Caco-2 (cell line): Measurements from ENCODE around the gene CFAP58. TPM values are rescaled to one million over a fixed set of nuclear protein-coding genes. Genes with fewer than 3 reads are reported as not detected.

ENCODE experiments used
- BruUV-seq: library from RNA; stranded (reverse); fragments of 400-500 nt; replicated peaks from 2 replicates; lab custom pipeline; 2021; lab: Mats Ljungman, UMichigan
- CTCF ChIA-PET: fragments of 300-600 bp; sonication (Branson Sonifier 250); formaldehyde crosslinking; loops from one replicate; lab custom pipeline; 2022; ENCODE audit warnings: antibody characterized with exemption; lab: Charles Lee
- POLR2A ChIA-PET: fragments of 300-600 bp; sonication (Branson Sonifier 250); formaldehyde crosslinking; loops from one replicate; lab custom pipeline; 2022; ENCODE audit warnings: antibody characterized with exemption; lab: Charles Lee
- DNase-seq, 2 experiments: peaks; one replicate each; pipeline versions ENCODE4 v3.0.0 to v3.0.0-alpha.2; 2020 to 2022
- H3K27me3 ChIP-seq: replicated peaks from 2 replicates; pipeline ENCODE4 v1.6.0; 2011; ENCODE audit warnings: low read length; ENCODE audit not compliant: control insufficient read depth, insufficient read depth
- H3K36me3 ChIP-seq: 2 replicates; pipeline ENCODE4 v1.5.1; 2011; ENCODE audit warnings: low read length; ENCODE audit not compliant: control insufficient read depth, insufficient read depth
- H3K4me1 ChIP-seq: fragments of 250-450 bp; sonication (Bioruptor Pico); 2 replicates; pipeline ENCODE4 v1.5.1; 2020; ENCODE audit warnings: mild to moderate bottlenecking
- H3K4me3 ChIP-seq: 2 replicates; pipeline ENCODE4 v1.5.1; 2011; ENCODE audit warnings: low read depth, mild to moderate bottlenecking, control low read depth, low read length
- H3K9me3 ChIP-seq: fragments of 250-450 bp; sonication (Bioruptor Pico); 2 replicates; pipeline ENCODE4 v1.5.1; 2020; ENCODE audit warnings: mild to moderate bottlenecking, moderate library complexity
- H3K27ac Mint-ChIP-seq: one replicate; pipeline ENCODE4 v1.8.0; 2022; ENCODE audit warnings: mixed read lengths; ENCODE audit not compliant: unreplicated experiment
- H3K27me3 Mint-ChIP-seq: one replicate; pipeline ENCODE4 v1.8.0; 2022; ENCODE audit warnings: mixed read lengths; ENCODE audit not compliant: insufficient read depth, unreplicated experiment
- H3K36me3 Mint-ChIP-seq: one replicate; pipeline ENCODE4 v1.8.0; 2022; ENCODE audit warnings: mild to moderate bottlenecking, mixed read lengths; ENCODE audit not compliant: insufficient read depth, unreplicated experiment
- H3K4me1 Mint-ChIP-seq: one replicate; pipeline ENCODE4 v1.8.0; 2022; ENCODE audit warnings: low read depth, mixed read lengths; ENCODE audit not compliant: unreplicated experiment
- H3K4me3 Mint-ChIP-seq: one replicate; pipeline ENCODE4 v1.8.0; 2022; ENCODE audit warnings: mild to moderate bottlenecking, moderate library complexity, mixed read lengths; ENCODE audit not compliant: unreplicated experiment
- H3K9me3 Mint-ChIP-seq: one replicate; pipeline ENCODE4 v1.8.0; 2022; ENCODE audit warnings: mixed read lengths; ENCODE audit not compliant: unreplicated experiment
- intact Hi-C: fragments of 100-400 bp; cut with micrococcal nuclease; formaldehyde crosslinking; loops from one replicate; pipeline ENCODE4 v1.10.0; 2022; ENCODE audit not compliant: unreplicated experiment
- total RNA-seq: library from RNA; stranded (reverse); gene quantifications from 2 replicates; pipeline ENCODE4 v1.2.3, GENCODE V29; 2022
- TF ChIP-seq, protein P1 (sequence below), 2 experiments: fragments of 200-600 bp in 1 of 2; IDR thresholded peaks; 1 replicate in 1 of 2; 2 replicates in 1 of 2; pipeline versions ENCODE4 v1.5.1 to v1.8.0; 2011 to 2022; ENCODE audit warnings: antibody characterized with exemption in 1 of 2, control low read depth in 1 of 2, inconsistent platforms in 1 of 2, low read depth in 1 of 2, low read length in 1 of 2, mild to moderate bottlenecking in 1 of 2, moderate library complexity in 1 of 2; ENCODE audit not compliant: insufficient read depth in 1 of 2, severe bottlenecking in 1 of 2, unreplicated experiment in 1 of 2

Gene CFAP58
- total RNA-seq, 1 experiment from 2014 or later = not detected

- intact Hi-C loops = no loop called here
- H3K4me1 ChIP-seq = peaks cover 7% of the 10 kb centered on the region
- Mint-ChIP-seq H3K27me3 (no peaks in the 10 kb centered on the region), H3K4me1 (peaks cover under 1% of the 10 kb centered on the region), H3K9me3 (no peaks in the 10 kb centered on the region), H3K36me3 (no peaks in the 10 kb centered on the region), H3K27ac (no peak overlapping the region), H3K4me3 (no peak overlapping the region)
- TF ChIP-seq, protein P1, sequence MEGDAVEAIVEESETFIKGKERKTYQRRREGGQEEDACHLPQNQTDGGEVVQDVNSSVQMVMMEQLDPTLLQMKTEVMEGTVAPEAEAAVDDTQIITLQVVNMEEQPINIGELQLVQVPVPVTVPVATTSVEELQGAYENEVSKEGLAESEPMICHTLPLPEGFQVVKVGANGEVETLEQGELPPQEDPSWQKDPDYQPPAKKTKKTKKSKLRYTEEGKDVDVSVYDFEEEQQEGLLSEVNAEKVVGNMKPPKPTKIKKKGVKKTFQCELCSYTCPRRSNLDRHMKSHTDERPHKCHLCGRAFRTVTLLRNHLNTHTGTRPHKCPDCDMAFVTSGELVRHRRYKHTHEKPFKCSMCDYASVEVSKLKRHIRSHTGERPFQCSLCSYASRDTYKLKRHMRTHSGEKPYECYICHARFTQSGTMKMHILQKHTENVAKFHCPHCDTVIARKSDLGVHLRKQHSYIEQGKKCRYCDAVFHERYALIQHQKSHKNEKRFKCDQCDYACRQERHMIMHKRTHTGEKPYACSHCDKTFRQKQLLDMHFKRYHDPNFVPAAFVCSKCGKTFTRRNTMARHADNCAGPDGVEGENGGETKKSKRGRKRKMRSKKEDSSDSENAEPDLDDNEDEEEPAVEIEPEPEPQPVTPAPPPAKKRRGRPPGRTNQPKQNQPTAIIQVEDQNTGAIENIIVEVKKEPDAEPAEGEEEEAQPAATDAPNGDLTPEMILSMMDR (IDR thresholded peaks at IDR 0.05; ENCODE audit: insufficient read depth in 1 of 2, low read depth in 1 of 2, low read length in 1 of 2, severe bottlenecking in 1 of 2, unreplicated experiment in 1 of 2) = no peak
- POLR2A ChIA-PET = no interaction called here
- CTCF ChIA-PET = interaction anchor here (1.7 kb wide), 1 partner anchor 39 kb away, joined by 7 read pairs; no protein-coding TSS in a partner anchor
- DNase-seq = no peak
- no peak overlapping the region for H3K4me3 ChIP-seq
- BruUV-seq = no TSS peak
- no peaks in the 10 kb centered on the region for H3K9me3 ChIP-seq
- H3K27me3 ChIP-seq = no peaks in the 10 kb centered on the region
- H3K36me3 ChIP-seq = no peaks in the 10 kb centered on the region
These were observed 8.1 kb upstream of the CFAP58 start for GRCh38 chr10:104345515-104345914.

DNA sequence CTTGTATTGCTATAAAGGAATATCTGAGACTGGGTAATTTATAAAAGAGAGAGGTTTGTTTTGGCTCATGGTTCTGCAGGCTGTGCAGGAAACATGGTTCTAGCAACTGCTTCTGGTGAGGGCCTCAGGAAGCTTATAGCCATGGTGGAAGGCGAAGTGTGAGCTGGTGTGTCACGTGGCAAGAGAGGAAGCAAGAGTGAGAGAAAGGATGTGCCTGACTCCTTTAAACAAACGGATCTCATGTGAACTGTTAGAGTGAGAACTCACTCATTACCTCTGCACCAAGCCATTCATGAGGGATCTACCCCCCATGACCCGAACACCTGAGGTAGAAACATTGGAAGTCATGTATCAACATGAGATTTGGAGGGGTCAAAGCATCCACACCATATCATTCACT, 7.7 kb upstream of the CFAP58 start:
- POLR2A ChIA-PET = no interaction called here
- CTCF ChIA-PET = interaction anchor here (1.7 kb wide), 1 partner anchor 40 kb away, joined by 7 read pairs; no protein-coding TSS in a partner anchor
- Mint-ChIP-seq H3K4me3 (no peak overlapping the region), H3K27me3 (no peaks in the 10 kb centered on the region), H3K36me3 (no peaks in the 10 kb centered on the region), H3K4me1 (no peaks in the 10 kb centered on the region), H3K9me3 (no peaks in the 10 kb centered on the region), H3K27ac (no peak overlapping the region)
- Histone ChIP-seq H3K9me3 (no peaks in the 10 kb centered on the region), H3K4me3 (no peak overlapping the region), H3K27me3 (no peaks in the 10 kb centered on the region), H3K36me3 (no peaks in the 10 kb centered on the region), H3K4me1 (peaks cover 7% of the 10 kb centered on the region; the same call in 1 of the 2 replicates)
- BruUV-seq = no TSS peak
- no peak for DNase-seq
- TF ChIP-seq, protein P1 (IDR thresholded peaks at IDR 0.05; ENCODE audit: insufficient read depth in 1 of 2, low read depth in 1 of 2, low read length in 1 of 2, severe bottlenecking in 1 of 2, unreplicated experiment in 1 of 2) = no peak
- intact Hi-C loops = no loop called here

- H3K36me3 Mint-ChIP-seq = no peaks in the 10 kb centered on the region
- ChIA-PET CTCF (no interaction called here), POLR2A (no interaction called here)
- no peaks in the 10 kb centered on the region for H3K9me3 Mint-ChIP-seq
- DNase-seq = no peak
- H3K4me1 Mint-ChIP-seq = no peaks in the 10 kb centered on the region
- intact Hi-C loops = no loop called here
- no peaks in the 10 kb centered on the region for H3K36me3 ChIP-seq
- H3K4me1 ChIP-seq = peaks cover 7% of the 10 kb centered on the region; the same call in 1 of the 2 replicates
- H3K4me3 Mint-ChIP-seq = no peak overlapping the region
- H3K27me3 ChIP-seq = no peaks in the 10 kb centered on the region
- TF ChIP-seq, protein P1 (IDR thresholded peaks at IDR 0.05; ENCODE audit: insufficient read depth in 1 of 2, low read depth in 1 of 2, low read length in 1 of 2, severe bottlenecking in 1 of 2, unreplicated experiment in 1 of 2) = no peak
- H3K4me3 ChIP-seq = no peak overlapping the region
- H3K27me3 Mint-ChIP-seq = peaks cover 4% of the 10 kb centered on the region
- no peak overlapping the region for H3K27ac Mint-ChIP-seq
- no TSS peak for BruUV-seq
- no peaks in the 10 kb centered on the region for H3K9me3 ChIP-seq
These were observed 6.2 kb upstream of the CFAP58 start for GRCh38 chr10:104347295-104348045.
